CD4-positive, alpha-beta T cell treated with Interferon alpha-2 for 1 hour (primary cell): ENCODE data around the gene SUPT16H.
"Not testable (repeated sequence)": the region's sequence is repeated elsewhere in the genome, so short reads cannot be mapped to it uniquely, and the experiment has no call there.

ENCODE experiments used
- DNase-seq, 2 donors: peaks; one replicate each; pipeline ENCODE4 v3.0.0-alpha.2; 2020 to 2022

The SUPT16H gene

GRCh38 chr14:21356511-21356910 lies 27.3 kb downstream of the SUPT16H start:
- no peak for DNase-seq

- DNase-seq: peak; percentile 9 to 46
Measured at GRCh38 chr14:21352587-21352986, 31.2 kb downstream of the SUPT16H start.

GRCh38 chr14:21350539-21350938 lies 33.3 kb downstream of the SUPT16H start:
- no peak for DNase-seq

GRCh38 chr14:21347201-21347600 lies 36.6 kb downstream of the SUPT16H start:
- no peak for DNase-seq

- DNase-seq: no peak
Measured at GRCh38 chr14:21346532-21347135, 37.2 kb downstream of the SUPT16H start.

- DNase-seq: no peak
Measured at GRCh38 chr14:21343035-21343794, 40.6 kb downstream of the SUPT16H start.

GRCh38 chr14:21334202-21334906 lies 49.5 kb downstream of the SUPT16H start:
- no peak for DNase-seq

GRCh38 chr14:21332950-21333349 lies 50.9 kb downstream of the SUPT16H start:
- DNase-seq: no peak

GRCh38 chr14:21326972-21327371 lies 56.8 kb downstream of the SUPT16H start:
- no peak for DNase-seq

- no peak for DNase-seq
Measured at GRCh38 chr14:21322716-21323115, 61.1 kb downstream of the SUPT16H start.

GRCh38 chr14:21320913-21321312 lies 62.9 kb downstream of the SUPT16H start:
- DNase-seq: no peak

GRCh38 chr14:21317398-21317797 lies 66.4 kb downstream of the SUPT16H start:
- DNase-seq: no peak

- DNase-seq: no peak
Measured at GRCh38 chr14:21313512-21313911, 70.3 kb downstream of the SUPT16H start.

GRCh38 chr14:21311614-21312013 lies 72.2 kb downstream of the SUPT16H start:
- no peak for DNase-seq

GRCh38 chr14:21309956-21310355 lies 73.9 kb downstream of the SUPT16H start:
- DNase-seq: no peak

GRCh38 chr14:21309238-21309636 lies 74.6 kb downstream of the SUPT16H start:
- no peak for DNase-seq

GRCh38 chr14:21308479-21309237 lies 75.2 kb downstream of the SUPT16H start:
- DNase-seq: peak; percentile 87 to 90

GRCh38 chr14:21308132-21308478 lies 75.7 kb downstream of the SUPT16H start:
- no peak for DNase-seq

- no peak for DNase-seq
Measured at GRCh38 chr14:21307637-21308036, 76.2 kb downstream of the SUPT16H start.

- DNase-seq: not testable (repeated sequence)
Measured at GRCh38 chr14:21302836-21303140, 81.0 kb downstream of the SUPT16H start.

- DNase-seq: no peak
Measured at GRCh38 chr14:21302013-21302835, 81.6 kb downstream of the SUPT16H start.
